GM19240 (cell line): ENCODE measurements around the gene ZNF692.
"Not testable (repeated sequence)": the region's sequence is repeated elsewhere in the genome, so short reads cannot be mapped to it uniquely, and the experiment has no call there.

ENCODE experiments used
- DNase-seq: peaks from one replicate; pipeline ENCODE4 v3.0.0; 2011; ENCODE audit warnings: low spot score; ENCODE audit not compliant: insufficient read length

ZNF692 gene

DNA sequence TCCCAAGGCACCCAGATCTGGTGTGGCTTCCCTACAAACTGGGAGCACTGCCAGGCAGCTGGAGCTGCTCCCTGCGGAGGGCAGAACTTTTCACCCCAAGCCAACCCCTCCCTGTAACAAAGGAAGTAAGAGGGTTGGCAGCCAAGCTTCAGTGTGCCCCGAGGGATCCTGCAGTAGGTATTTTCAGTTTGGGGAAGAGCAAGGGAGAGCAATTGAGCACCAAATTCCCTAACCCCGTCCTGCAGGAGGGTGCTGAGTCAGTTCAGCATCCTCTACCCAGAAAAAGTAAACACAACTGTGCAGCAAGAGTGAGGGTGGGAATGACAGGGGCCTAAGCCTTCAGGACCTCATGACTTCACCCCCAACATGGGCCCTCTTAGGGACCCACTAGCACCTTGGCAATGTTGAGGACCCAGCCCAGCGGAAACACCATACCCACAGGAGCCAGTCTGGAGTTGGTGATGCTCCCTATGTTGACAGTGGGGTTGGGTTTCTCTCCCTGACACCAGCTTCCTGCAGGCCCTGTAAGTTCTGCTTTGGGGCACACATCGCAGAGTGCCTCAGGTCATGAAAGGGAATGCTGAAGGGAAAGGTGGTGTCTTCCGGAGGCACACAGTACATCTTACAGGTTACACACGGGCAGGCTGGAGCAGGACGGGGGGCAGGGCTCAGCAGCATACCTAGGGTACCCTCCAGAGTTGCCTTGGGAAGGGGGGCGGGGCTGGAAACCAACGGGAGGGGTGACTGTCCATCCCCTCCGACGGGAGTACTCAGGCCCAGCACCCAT is 48.0 kb downstream of the ZNF692 start:
- no peak for DNase-seq

DNA sequence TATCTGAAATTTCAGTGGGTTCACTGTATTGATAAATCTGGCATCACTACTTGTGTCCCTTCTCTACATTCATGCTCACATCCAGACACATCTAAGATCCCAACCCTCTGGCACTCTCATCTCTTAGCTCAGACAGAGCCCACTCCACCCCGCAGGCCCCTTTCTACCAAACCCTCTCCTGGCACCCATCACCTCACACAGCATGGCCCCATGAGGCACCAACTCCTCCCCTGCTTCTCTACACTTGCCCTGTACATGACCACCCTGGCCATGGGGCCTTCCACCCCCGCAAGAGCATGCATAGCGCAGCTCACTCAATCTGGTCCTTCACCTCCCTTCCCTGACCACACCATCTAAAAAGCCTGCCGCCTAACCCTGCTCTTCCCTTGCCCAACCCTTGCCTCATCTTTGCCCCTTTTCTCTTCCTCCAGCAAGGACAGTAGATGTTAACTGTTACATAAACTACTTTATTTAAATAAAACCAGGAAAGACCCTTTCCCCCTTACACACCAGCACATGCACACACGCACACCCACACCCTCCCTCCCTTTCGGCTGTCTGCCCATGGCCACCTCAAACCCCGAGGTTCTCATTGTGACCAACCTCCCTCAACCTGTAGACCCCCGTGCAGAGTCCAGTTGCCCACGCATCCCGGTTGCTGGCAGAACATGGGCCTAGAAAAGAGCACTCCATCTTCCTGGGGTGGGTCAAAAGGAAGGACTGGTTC is 48.7 kb downstream of the ZNF692 start:
- DNase-seq, result no peak

DNA sequence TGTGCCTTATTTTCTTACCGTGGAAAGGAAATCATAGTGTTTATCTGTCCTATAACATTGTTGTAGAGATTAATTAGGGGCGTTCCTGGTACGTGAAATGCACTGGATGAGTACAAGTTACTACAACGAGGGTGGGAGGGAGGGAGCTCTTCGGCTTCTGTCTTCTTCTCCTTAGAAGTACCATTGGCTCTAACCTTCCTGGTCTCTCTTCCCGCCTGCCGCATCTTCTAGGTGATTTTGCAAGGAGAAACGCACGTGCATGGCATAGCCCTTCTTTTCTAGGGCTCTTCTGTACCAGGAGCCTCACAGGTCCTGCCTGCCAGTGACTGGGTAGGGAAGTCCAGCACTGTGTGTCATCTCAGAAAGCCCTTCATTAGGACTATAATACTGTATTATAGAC is 50.0 kb downstream of the ZNF692 start:
- no peak for DNase-seq

DNA sequence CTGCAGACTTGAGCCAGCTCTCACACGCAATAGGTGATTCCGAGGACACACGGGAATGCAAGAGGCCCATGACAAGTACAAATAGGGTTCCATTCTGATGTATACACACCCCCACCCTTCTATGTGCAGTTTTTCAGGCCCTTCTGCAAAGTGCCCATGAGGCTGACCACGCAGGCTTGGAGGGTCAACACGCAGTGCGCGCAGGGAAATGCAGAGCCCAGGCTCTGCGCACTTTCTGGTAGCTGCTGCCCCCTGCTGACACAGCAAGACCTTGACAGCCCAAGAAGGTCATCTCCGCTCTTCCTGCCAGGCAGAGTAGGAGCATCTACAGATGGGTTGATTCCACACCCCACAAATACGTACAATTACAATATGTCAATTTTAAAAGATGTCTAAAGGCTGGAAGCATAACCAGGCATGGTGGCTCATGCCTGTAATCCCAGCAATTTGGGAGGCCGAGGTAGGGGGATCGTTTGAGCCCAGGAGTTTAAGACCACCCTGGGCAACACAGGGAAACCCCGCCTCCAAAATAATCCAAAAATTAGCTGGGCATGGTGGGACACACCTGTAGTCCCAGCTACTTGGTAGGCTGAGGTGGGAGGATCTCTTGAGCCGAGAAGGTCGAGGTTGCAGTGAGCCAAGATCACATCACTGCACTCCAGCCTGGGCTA is 51.7 kb downstream of the ZNF692 start:
- DNase-seq, result peak; percentile 63

DNA sequence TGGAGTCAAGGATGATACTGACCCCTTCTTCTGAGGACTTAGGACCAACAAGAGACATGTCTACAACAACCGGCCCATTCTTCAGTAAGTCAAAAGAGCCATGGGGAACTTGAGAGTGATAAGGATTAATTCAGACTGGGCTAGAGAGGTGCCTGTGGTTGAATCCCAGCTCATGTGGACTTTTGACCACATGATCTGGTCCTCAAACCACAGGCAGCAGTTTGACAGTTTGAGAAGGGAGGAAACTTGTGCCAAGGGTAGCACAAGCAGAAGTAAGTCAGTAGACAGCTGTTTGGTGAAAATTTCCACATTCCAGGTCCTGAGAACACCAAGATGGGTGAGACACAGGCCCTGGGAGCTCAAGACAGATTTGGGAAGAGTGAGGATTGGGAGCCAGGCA is 53.0 kb downstream of the ZNF692 start:
- no peak for DNase-seq

DNA sequence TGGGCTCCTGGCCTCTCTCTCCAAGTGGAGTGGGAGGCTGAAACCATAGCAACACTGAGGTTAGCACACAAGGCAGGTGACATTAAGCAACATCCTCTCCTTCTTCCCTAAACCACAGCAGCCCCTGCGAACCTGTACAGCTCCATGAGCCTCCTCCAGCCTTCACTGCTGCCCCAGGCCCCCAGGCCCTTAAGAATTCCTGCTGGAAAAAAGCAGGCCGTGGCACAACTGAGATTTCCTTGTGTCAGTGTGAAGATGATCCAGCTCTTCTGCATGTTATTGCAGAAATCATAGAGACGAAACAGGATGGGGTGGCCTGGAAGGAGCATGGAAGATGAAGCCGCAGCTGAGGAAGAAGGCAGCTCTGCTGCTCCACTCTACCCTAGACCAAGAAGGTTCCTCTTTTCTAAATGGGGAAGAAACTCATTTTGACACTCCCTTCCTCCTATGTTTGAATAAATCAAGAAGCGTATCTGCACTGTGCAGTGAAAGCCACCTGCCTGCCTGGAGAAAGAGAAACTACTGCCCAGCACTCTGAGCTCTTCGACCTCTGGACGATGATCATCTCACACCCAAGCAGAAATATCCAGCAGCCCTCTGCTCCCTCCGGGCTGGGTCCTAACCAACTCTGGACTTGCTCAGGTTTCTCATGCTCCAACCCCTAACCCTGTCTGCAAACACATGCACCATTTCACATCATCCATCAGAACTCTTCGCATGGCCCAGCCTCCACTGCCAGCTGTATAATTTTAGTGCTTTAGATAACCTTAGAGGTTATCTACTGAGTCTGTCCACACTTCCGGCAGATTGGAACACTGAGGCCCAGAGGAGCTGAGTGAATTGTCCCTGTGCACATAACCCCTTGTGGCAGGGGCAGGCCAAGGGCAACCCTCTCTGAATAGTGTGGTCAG is 53.9 kb downstream of the ZNF692 start:
- DNase-seq, result peak; percentile 61

DNA sequence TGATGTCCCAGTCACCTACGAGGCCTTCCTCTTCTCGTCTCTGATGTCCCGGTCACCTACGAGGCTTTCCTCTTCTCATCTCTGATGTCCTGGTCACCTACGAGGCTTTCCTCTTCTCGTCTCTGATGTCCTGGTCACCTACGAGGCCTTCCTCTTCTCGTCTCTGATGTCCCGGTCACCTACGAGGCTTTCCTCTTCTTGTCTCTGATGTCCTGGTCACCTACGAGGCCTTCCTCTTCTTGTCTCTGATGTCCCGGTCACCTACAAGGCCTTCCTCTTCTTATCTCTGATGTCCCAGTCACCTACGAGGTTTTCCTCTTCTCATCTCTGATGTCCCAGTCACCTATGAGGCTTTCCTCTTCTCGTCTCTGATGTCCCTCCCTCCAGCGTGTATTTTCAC is 55.4 kb downstream of the ZNF692 start:
- not testable (repeated sequence) for DNase-seq

DNA sequence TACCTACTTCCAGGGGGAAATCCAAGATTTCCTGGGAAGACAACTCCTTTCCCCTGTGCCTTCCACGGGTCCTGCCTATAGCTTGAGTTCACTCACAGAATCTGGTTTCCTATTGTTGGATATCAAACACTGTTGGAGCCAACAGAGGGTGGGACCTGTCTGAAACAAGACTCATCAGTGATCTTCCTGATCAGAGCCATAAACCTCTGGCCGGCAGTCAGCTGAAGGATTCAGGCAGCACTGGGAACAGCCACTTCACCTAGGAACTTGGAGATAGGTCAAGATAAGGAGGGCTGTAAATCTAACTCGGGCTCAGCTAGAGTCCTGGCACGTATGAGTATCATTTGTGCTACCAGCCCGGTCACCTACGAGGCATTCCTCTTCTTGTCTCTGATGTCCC is 56.4 kb downstream of the ZNF692 start:
- DNase-seq, result no peak

DNA sequence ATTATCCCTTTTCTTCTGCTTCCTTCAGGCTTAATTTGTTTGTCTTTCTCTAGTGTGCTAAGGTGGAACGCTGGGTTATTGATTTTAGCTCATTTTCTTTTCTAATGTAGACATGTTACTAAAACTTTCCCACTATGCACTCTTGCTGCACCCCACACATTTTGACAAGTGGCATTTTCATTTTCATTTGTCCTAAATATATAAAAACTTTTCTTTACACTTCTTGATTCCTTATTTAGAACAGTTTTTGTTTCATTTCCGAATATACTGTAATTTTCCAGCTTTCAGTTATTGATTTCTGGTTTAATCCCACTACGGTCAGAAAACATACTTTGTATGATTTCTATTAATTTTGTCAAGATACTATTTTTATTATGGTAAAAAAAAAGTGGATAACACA is 58.4 kb downstream of the ZNF692 start:
- no peak for DNase-seq
